GM19452 (cell line): ENCODE measurements around the gene BICDL1.

Experiments
- ATAC-seq: cut with Tn5 transposase; IDR thresholded peaks from one replicate; pipeline ENCODE4 v1.9.1; 2021; ENCODE audit not compliant: unreplicated experiment

The BICDL1 gene

DNA sequence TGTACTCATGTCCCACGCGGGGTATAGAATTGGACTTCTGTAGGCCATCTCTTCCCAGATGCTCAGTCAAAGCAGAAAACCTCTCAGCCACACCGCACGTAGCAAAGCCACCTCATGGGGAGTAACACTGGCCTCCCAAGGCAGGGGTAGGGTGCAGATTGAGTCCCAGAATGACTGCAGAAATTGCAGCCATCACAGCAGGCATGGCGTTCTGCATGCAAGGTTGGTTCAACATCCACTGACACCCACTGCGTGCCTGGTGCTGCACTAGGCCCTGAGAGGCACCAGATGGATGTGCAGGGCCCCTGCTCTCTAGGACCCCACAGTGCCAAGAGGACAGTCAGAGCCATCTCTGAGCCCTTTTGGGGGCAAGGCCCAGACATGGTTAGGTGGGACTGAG is 87.6 kb downstream of the BICDL1 start:
- ATAC-seq = no peak

DNA sequence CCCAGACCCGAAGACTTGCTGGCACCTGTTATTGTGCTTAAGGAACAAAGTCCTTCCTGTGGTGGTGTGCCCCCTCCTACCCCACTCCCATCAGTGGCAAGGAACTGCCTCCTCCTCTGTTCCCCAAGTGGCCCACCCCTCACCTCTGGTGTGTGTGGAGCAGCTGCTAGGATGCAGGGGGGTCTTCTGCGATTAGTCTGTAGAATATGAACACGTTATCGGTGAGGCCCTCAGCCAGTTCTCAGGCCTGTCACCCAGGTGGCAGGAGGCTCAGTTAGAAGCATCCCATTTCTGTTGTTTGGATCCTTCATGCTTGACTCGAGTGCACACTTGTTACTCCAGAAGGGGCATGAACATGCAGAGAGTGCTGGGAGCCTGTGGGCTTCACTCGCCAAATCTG is 88.2 kb downstream of the BICDL1 start:
- no peak for ATAC-seq

DNA sequence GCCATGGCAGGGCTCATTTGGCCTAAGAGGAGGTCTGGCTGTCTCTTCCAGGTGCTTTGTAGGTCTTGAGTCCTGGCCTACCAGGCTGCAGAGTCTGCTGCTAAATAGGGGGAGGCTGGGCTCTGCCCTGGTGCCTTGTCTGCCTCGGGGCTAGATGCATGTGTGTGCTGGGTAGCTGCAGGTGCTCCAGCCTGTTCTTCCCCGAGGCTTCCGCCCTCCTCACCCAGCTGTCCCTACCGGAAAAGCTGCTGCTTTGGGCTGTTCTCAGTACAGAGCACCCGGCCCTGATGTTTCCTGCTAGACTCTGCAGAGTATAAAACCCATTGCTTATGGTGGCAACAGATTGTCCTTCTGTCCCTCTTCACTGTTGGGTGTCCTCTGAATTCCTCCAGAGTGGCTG is 89.8 kb downstream of the BICDL1 start:
- no peak for ATAC-seq

DNA sequence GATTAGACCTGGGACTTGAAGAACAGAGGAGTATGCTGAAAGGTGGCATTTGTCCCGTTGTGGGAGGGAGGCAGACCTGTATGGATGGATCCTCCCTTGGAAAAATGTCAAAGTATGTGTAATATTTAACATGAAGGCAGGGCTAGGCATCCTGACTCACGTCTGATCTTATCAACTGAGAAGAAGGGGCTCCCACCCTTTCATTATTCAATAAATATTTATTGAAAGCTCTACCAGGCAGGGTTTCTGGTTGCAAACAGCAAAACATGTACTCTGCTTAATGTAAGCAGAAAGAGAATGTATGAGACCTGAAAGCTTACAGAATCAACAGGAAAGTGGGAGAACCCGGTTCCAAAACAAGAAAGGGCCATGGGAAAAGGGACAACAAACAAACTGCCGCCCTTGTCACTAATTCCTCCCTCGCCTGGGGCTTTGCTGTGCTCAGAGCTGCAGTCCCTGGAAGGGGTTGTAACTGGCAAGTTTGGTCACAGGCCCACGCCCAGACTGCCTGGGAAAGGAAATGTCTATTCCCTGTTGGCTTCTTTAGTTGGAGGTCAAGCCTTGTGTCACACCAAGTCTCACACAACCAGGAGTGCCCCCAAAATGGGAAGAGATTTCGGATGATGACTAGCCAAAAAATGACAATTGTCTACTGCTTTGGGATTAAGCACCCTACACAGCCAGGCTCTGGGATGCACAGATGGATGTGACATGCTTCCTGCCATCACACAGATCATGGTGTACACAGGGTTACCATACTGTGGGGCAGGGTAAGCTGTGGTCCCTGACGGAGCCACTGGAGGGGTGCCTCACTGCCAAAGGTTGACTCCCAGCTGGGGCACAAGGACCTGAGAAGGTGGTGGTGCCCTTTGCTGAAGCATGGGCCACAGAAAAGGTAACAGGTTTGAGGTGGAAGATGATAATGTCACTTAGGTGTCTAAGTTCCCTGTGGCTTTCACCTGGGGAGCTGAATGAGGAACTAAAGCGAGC is 90.7 kb downstream of the BICDL1 start:
- no peak for ATAC-seq

DNA sequence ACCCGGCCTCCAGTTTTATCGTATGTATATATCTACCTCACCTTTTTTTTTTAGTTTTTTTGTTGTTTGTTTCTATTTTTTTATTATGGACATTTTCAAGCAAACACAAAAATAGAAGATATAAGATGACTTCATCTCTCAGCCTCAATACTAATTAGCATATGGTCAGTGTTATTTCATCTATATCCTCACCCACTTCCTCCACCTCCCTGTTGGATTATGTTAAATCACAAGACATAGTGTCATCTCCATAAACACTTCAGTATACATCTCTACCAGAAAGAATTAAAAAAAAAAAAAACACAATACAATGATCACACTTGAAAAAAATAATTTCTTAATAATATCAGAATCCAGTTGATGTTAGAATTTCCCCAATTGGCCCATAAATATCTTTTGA is 92.6 kb downstream of the BICDL1 start:
- ATAC-seq = no peak

DNA sequence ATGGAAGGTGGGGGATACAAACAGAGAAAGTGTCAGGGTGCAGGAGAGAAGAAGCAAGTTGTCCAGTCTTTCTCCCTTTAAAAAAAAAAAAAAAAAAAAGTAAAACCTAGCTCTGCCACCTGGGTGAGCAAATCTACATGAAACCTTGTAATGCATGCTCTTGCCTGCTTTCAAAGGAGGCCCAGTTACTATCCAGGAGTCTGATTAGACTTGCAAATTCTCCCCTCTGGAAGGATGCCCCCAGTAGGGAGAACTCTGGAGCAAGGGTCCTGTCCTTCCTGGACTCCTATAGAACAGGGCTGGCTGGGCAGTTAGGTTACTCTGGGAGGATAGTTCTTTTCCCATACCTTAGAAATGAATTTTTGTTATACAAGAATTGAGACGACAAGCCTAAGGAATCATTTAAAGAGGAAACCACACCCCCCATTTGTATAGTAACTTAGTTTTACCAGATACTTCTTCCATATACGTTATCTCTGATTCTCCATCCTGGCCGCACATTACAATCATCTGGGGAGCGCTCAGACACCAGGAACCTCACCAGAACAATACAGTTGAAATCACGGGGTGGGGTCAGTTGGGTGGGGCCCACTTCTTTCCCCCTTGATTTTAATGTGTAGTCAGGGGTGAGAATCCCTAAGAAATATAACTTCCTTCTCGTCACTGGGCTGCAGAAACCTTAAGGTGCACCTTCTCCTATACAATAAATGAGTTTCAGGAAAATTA is 97.0 kb downstream of the BICDL1 start:
- no peak for ATAC-seq

DNA sequence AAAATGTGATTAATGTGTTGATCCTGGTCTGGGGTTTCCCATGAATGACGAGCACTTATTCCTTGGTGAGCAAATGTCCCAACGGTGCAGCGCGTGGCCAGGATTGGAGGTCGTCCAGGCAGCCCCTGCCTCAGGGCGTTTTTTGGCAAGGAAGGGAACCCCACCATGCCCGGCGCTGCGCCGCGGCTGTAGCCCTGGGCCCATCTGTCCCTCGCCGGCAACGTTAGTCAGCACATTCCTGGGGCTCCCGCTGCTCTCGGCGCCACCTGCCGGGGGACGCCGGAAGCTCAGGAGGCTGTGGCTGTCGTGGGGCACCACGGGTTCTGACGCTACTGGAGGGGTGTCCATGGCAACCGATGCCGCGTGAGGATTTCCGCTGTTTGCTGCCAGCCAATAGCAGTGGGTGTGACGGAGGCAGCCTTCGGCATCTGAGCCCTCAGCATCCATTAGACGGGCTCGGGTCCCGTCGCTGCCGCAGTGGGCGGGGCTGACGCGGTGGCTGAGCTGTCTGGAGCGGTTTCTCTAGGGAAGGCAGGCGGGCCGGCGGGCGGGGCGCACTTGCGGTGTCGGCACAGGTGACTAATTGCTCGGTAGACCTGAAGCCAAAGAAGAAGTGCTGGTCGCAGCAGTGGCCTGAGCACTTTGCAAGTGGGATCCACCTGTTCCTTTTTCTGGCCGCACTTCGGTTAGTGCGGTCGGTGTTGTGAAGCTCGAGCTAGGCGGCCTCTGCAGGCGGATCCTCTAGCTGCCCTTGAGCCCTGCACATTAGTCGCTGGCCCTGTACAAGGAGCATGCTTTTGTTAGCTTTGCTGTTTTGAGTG is 98.0 kb downstream of the BICDL1 start:
- peak; percentile 98 for ATAC-seq

DNA sequence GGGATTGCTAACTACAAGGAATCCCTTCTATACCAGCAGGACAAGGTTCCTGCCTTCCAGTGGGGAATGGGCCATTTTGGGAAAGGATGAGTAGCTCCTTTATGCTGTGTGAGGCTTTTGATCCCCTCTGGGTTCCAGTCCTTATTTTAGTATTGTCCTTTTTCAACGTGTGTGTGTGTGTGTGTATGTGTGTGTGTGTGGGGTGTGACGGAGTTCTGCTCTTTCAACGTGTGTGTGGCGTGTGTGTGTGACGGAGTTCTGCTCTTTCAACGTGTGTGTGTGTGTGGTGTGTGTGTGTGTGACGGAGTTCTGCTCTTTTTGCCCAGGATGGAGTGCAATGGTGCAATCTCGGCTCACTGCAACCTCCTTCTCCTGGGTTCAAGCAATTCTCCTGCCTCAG is 100.1 kb downstream of the BICDL1 start:
- ATAC-seq = no peak

DNA sequence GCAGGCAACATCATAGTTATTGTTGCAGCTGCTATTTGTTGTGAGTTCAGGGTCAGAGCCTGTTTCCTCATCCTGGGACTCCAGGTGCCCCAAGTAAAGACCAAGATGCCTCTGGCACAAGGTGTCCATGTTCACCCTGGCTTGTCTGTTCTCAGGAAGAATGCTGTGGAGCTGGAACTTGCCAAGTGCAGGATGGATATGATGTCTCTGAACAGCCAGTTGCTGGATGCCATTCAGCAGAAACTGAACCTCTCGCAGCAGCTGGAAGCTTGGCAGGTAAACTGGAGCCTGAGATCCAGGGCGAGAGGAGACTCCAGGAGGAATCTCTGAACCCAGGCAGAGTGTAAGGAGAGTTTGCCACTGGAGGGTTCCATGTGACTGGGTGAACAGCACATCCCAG is 100.8 kb downstream of the BICDL1 start:
- ATAC-seq = no peak

DNA sequence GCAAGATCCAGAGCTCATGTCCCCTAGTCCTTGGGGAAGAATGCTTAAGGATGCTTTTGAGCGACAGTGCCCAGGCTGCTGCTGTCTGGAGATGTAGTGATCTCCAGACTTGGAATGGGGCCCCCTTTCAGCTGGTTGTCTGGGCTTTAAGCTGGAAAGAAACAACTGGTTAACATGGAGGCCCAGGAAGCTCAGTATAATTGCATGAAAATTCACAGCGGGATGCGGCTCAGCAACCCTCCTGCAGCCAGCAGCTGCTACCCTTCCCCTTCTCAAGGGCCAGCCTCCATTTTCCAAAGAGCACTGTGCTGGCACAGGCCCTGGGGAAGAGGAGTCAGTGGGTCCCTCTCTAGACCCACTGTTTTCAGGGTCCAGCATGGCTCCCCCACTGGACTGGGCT is 101.2 kb downstream of the BICDL1 start:
- no peak for ATAC-seq

DNA sequence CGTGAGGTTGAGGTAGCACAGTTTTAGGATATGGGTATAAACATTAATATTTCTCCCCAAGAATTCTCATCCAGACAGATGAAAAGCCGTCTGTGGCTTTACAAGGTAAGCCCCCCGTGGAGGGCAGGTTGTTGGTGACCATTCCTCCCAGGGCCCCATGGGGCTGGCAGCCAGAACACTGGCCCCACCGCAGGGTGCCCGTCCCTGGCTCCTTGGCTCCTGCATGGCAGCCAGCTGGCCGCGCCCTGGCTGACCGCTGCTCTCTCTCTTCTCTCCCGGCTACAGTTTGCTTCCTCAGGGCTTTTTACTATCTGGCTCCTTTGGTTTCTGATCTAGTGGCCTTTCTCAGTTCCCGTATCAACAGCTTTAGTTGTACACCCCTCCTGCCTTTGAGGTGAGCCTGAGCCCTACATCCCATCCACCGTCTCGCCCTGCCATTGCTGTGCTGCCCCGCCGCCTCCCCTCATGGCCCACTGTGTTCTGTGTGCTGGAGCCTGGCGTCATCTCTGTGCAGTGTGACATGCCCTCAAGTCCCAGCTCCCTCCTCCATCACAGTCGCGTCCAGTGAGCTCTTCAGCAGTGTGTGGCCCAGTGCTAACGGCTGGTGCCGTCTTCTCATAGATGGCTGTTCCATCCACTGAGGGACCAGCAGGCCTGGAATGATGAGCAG is 101.7 kb downstream of the BICDL1 start:
- no peak for ATAC-seq

DNA sequence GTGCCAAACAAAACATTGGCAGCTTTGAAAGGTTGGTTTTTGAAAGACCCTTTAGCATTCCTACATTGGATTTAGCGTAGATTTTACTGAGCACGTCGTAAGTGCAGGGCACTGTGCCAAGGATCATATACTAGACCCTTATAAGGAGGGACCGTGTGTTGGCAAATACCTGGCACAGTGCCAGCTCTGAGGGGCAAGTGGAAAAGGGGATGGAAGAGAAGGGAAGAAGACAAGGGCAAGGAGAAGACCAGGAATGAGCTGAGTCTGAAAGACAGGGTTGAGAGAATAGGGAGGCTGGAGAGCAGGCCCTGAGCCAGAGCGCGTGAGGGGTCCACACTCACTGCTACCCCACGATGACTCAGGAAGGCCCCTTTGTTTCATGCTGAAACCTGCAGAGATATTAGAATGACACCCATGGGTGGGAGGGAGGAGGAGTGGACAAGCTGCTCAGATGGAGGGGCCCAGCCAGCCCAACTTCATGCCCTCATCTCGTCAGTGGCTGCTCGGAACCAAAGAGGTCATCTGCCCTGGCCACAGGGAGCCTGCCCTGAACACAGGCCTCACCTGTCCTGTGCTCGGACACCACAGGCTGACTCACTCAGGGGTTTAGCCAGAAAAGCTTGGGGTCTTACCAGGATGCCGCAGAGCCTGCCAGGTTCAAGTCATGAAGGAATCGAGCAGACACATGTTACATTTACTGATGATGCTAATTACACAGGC is 102.5 kb downstream of the BICDL1 start:
- no peak for ATAC-seq

DNA sequence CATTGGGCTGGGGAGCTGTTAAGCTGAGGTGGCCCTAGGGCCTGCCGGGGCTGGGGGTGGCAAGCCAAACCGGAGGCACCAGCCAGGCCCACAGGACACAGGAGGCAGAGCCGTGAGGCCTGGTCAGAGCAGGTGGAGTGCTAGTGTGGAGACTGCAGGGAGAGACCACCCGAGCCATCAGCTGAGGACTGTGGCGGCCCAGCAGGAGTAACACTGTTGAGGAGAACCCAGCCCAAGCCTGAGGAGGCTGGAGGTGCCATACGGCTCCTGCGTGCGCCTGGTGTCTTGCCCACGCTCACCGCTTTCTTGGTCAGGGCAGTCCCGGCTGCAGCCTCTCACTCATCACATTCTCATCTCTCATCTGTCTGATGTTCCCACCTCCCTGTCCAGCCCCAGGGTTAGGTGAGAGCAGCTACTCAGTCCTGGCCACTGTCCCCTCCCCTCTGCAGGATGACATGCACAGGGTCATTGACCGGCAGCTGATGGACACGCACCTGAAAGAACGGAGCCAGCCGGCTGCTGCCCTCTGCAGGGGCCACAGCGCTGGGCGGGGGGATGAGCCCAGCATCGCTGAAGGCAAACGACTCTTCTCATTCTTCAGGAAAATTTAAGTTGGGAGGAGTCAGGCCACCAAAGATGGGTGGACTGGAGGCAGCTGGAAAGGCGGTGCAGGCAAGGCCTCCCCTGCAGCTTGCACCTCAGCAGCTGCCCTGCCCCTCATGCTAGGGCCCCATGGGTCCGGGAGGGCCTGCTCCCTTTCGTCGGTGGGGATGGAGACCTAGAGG is 103.7 kb downstream of the BICDL1 start:
- no peak for ATAC-seq

DNA sequence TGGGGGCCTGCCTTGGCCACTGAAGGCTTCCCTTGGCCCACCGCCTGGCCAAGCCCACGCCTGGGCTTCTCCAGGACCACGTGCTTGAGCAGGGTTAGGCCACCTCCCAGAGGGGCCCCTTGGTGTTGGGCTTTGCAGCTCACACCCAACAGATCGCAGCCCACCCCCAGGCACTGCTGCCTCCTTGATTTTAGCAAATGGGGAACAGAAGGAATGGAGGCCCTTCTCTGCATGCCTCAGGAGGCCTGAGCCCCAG is 104.2 kb downstream of the BICDL1 start:
- no peak for ATAC-seq

DNA sequence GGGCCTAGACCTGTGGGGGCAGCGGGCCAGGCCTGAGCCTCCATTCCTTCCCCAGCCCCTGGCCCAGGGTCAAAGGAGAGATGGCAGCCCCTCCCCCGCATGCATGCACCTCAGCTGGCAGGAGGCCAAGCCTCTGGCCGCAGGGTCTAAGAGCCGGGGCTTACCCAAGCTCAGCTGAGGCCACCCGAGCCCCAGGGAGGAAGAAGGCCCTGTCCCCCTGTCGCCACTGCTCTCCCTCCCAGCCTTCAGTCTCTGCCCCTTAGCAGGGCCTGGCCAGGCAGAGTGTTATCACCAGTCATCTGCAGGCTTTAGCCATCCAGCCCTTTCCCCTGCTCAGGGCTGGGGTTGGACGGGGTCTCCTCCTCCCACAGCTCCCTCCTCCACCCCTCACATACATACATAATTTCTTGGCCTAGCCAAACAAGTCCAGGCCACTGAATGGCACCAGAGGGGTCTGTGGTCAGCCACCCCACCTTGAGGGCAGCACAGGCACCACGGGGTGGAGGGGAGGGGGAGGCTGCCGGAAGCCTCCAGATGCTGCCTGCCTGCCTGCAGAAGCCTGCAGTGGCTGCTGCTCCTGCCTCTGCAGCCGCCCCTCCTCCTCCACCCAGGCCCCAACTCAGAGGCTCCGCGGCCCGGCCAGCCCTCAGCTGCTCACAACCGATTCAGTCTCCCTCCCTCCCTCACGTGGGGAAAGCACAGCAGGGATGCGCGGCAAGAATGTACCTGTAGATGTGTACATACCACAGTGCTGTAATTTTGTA is 104.7 kb downstream of the BICDL1 start:
- no peak for ATAC-seq

DNA sequence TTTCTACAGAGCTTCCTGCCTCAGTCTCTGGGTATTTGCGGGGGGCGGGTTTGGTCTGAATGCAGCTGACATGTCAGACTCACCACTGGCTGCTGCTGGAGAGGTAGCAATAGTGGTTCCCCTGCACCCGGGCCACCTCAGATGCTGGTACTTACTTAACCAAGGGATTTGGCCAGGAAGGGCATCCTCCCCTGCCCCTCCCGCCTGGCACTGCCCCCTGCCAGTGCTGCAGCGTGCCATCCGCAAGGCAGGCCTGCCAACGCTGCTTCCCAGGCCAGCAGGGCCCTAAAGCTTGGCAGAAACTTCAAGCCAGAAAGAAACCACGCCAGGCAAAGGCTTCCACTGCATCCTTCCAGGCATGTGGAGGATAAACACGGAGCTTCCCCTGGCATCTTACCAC is 105.4 kb downstream of the BICDL1 start:
- no peak for ATAC-seq

DNA sequence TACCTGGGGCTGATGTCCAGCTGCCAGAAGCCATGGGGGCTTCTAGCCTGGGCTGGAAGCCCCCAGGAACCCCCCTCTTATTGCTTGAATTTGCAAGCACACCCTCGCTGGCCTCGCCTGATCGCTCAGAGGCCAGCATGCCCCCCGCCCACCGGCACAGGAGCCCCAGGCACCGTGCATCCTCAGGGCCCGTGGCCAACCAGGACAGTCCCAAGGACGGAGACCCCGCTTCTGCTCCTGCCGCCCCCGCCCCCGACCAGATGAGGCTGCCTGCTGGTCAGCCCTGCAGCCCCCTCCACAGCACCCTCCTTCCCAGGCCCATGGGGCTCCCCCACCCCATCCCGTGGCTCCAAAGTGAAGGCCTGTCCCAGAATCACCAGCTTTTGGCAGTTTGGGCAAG is 106.3 kb downstream of the BICDL1 start:
- no peak for ATAC-seq

DNA sequence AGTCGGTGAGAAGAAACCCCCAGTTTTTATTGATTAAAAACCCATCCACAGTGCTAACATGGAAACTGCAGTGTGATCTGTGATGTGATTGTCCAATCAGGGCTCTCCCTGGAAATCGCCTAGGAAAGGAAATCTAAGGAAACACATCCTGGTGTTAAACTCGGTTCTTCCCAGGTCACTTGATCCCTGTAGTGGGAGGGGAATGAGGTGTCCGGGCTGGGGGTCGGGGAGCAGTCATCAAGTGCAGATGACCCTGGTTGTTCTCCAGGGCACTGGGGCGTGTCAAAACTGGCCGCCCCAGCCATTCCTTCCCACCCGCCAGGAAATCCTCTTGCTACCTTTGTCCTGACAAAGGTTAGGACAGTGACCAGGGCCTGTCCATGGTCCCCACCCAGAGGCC is 106.7 kb downstream of the BICDL1 start:
- ATAC-seq = no peak

DNA sequence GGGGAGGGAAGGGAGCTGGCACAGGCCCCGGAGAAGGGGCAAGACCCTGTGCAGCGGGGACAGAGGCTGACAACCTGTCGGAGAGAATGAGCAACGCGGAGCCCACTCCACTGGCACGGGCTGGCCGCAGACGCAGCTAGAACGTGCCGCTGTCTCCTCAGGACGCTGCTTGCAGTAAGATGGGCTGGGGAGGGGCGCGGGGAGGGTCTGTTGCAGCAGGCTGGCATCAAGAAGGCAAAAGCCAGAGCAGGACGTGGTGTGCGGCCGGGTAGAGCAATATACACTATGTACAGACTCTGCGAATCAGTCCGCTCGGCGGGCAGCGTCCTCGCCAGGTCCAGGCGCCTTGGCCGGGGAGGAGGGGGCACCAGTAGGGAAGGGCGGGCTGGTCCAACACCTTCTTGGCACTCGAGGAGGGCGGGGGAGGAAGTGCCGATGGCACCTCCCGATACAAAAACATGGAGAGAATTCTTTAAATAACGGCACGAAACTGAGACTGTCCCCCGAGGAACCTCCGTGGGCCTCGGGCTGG is 107.7 kb downstream of the BICDL1 start:
- no peak for ATAC-seq
